Tibial nerve (tissue), 4 donors: ENCODE data around the gene COA1. TPM values are rescaled to one million over a fixed set of nuclear protein-coding genes. Genes with fewer than 3 reads are reported as not detected.
"Not testable (repeated sequence)": the region's sequence is repeated elsewhere in the genome, so short reads cannot be mapped to it uniquely, and the experiment has no call there.

Experiments
- DNase-seq, 2 donors: peaks; one replicate each; pipeline ENCODE4 v3.0.0-alpha.2; 2019; ENCODE audit warnings: low spot score in 2 of 2
- H3K27ac ChIP-seq, 4 donors: fragments of 200-600 bp; sonication (generic) in 3 of 4; one replicate each; pipeline ENCODE4 v1.5.1; 2017 to 2019; ENCODE audit warnings: mild to moderate bottlenecking in 1 of 4
- H3K27me3 ChIP-seq, 2 donors: fragments of 200-600 bp; sonication (generic) in 1 of 2; one replicate each; pipeline versions ENCODE4 v1.5.1 to v1.6.0; 2017 to 2019
- H3K36me3 ChIP-seq, 3 donors: fragments of 200-600 bp; sonication (generic); one replicate each; pipeline ENCODE4 v1.5.1; 2018 to 2019
- H3K4me1 ChIP-seq, 4 donors: fragments of 200-600 bp; sonication (generic) in 3 of 4; one replicate each; pipeline ENCODE4 v1.5.1; 2017 to 2019
- H3K4me3 ChIP-seq, 4 donors: fragments of 200-600 bp; sonication (generic) in 3 of 4; one replicate each; pipeline ENCODE4 v1.5.1; 2017 to 2019; ENCODE audit warnings: mild to moderate bottlenecking in 1 of 4, moderate library complexity in 1 of 4
- H3K9me3 ChIP-seq, 4 donors: fragments of 200-600 bp; sonication (generic) in 3 of 4; one replicate each; pipeline ENCODE4 v1.5.1; 2017 to 2019
- EP300 ChIP-seq, 2 donors: sonication (generic); formaldehyde crosslinking; IDR thresholded peaks; one replicate each; pipeline ENCODE4 v1.6.1; 2017; ENCODE audit warnings: antibody characterized with exemption in 2 of 2, mild to moderate bottlenecking in 1 of 2
- POLR2A ChIP-seq, 2 donors: fragments of 450-650 bp; IDR thresholded peaks; one replicate each; pipeline ENCODE4 v1.6.1; 2017; ENCODE audit warnings: antibody characterized with exemption in 2 of 2, mild to moderate bottlenecking in 2 of 2, moderate library complexity in 2 of 2
- WGBS, 2 donors: methylation state at CpG; one replicate each; pipeline ENCODE4 v1.1.5; 2018; 5-methylcytosine and 5-hydroxymethylcytosine counted together
- total RNA-seq, 4 donors: library from RNA; depleted of rRNA; stranded (reverse); fragments of >200 nt; gene quantifications; one replicate each; pipeline ENCODE4 v1.1.0, GENCODE V29; 2016
- TF ChIP-seq, protein P1 (sequence below), 5 experiments: fragments of 200-600 bp in 3 of 5; fragments of 450-650 bp in 2 of 5; sonication (generic) in 3 of 5; IDR thresholded peaks; one replicate each; pipeline ENCODE4 v1.5.1; 2016 to 2019; ENCODE audit warnings: antibody characterized with exemption in 5 of 5, mild to moderate bottlenecking in 3 of 5, moderate library complexity in 2 of 5

The COA1 gene, protein sequence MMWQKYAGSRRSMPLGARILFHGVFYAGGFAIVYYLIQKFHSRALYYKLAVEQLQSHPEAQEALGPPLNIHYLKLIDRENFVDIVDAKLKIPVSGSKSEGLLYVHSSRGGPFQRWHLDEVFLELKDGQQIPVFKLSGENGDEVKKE
- 10 to 100 TPM; 58.5 to 74.1 (median 64.7) TPM for total RNA-seq

DNA sequence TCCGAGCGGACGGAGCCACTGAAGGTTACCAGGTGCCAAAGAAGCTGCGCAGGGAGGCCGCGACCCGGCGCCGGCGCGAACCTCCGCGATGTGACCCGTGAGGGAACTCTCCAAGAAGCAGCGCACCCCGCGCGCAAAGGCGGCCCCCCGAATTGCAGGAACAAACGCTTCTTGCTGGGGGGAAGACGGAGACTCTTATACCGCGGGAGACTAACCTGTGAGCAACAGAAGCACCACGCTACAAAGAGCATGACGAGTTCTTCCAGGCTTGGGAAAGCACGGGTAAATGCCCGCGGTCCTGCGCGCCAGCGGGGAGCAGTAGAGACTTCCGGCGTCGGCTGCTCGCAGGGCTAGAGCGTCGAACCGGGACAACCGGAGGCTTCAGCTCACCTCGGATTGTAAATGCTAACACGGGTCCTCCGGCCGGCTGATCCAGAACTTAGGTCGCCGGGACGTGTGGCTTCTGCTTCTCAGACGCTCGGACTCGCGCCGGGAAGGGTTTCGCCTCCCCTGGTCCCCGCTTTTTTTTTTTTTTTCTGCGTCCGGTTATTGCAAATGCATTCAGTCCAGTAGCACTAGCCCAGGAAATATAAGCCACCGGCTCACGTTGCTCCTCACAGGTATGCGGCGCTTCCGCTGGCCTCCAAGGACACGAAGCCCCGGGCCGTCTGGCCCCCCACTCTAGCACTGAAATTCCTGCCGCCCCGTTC, at the start of gene COA1:
Gene COA1 (minus strand): TSS at position 310 of the 710 bp plus-strand sequence. CDS start 80,909 bp downstream, outside the sequence.
- H3K36me3 ChIP-seq, result no peaks in the 10 kb centered on the region
- TF ChIP-seq EP300 (IDR thresholded peaks at IDR 0.05) (peak in 1 of 2 donors; percentile 87), POLR2A (IDR thresholded peaks at IDR 0.05) (peak in 1 of 2 donors; percentile 33)
- TF ChIP-seq, protein P1, sequence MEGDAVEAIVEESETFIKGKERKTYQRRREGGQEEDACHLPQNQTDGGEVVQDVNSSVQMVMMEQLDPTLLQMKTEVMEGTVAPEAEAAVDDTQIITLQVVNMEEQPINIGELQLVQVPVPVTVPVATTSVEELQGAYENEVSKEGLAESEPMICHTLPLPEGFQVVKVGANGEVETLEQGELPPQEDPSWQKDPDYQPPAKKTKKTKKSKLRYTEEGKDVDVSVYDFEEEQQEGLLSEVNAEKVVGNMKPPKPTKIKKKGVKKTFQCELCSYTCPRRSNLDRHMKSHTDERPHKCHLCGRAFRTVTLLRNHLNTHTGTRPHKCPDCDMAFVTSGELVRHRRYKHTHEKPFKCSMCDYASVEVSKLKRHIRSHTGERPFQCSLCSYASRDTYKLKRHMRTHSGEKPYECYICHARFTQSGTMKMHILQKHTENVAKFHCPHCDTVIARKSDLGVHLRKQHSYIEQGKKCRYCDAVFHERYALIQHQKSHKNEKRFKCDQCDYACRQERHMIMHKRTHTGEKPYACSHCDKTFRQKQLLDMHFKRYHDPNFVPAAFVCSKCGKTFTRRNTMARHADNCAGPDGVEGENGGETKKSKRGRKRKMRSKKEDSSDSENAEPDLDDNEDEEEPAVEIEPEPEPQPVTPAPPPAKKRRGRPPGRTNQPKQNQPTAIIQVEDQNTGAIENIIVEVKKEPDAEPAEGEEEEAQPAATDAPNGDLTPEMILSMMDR (IDR thresholded peaks at IDR 0.05), result peak in 1 of 5 experiments; percentile 31
- H3K27me3 ChIP-seq, result no peaks in the 10 kb centered on the region
- 0% methylated on average over 54 to 66 of the region's 66 CpGs for WGBS, 2 donors
- H3K4me3 ChIP-seq, result peak within 1 kb of the TSS; percentile 60 to 89 (median 76)
- H3K4me1 ChIP-seq, result peaks cover 0 to 43% (median 13%) of the 10 kb centered on the region in 4 donors
- H3K27ac ChIP-seq, result peak within 1 kb of the TSS; percentile 11 to 83 (median 81)
- DNase-seq, result peak; percentile 57 to 71
- H3K9me3 ChIP-seq, result no peaks in the 10 kb centered on the region

DNA sequence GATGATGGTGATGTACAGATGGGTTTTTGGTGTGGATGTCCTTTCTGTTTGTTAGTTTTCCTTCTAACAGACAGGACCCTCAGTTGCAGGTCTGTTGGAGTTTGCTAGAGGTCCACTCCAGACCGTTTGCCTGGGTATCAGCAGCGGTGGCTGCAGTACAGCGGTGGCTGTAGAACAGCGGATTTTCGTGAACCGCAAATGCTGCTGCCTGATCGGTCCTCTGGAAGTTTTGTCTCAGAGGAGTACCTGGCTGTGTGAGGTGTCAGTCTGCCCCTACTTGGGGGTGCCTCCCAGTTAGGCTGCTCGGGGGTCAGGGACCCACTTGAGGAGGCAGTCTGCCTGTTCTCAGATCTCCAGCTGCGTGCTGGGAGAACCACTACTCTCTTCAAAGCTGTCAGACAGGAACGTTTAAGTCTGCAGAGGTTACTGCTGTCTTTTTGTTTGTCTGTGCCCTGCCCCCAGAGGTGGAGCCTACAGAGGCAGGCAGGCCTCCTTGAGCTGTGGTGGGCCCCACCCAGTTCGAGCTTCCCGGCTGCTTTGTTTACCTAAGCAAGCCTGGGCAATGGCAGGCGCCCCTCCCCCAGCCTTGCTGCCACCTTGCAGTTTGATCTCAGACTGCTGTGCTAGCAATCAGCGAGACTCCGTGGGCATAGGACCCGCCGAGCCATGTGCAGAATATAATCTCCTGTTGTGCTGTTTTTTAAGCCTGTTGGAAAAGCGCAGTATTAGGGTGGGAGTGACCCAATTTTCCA, 49.1 kb upstream of the COA1 start:
- H3K36me3 ChIP-seq, result peaks cover 0 to 25% (median 0%) of the 10 kb centered on the region in 3 donors
- H3K9me3 ChIP-seq, DNase-seq, H3K27ac ChIP-seq, H3K27me3 ChIP-seq, H3K4me1 ChIP-seq, H3K4me3 ChIP-seq: not testable (repeated sequence)
- WGBS, 2 donors, result 92 to 95% methylated on average over 15 of the region's 18 CpGs

DNA sequence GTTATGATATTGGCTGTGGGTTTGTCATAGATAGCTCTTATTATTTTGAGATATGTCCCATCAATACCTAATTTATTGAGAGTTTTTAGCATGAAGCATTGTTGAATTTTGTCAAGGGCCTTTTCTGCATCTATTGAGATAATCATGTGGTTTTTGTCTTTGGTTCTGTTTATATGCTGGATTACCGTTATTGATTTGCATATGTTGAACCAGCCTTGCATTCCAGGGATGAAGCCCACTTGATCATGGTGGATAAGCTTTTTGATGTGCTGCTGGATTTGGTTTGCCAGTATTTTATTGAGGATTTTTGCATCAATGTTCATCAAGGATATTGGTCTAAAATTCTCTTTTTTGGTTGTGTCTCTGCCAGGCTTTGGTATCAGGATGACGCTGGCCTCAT, 45.9 kb upstream of the COA1 start:
- not testable (repeated sequence) for H3K4me1 ChIP-seq, H3K9me3 ChIP-seq, H3K27me3 ChIP-seq, DNase-seq, H3K27ac ChIP-seq, H3K4me3 ChIP-seq
- WGBS, 2 donors, result 92 to 100% methylated on average over 2 of the region's 2 CpGs
- H3K36me3 ChIP-seq, result peaks cover 0 to 46% (median 4%) of the 10 kb centered on the region in 3 donors

DNA sequence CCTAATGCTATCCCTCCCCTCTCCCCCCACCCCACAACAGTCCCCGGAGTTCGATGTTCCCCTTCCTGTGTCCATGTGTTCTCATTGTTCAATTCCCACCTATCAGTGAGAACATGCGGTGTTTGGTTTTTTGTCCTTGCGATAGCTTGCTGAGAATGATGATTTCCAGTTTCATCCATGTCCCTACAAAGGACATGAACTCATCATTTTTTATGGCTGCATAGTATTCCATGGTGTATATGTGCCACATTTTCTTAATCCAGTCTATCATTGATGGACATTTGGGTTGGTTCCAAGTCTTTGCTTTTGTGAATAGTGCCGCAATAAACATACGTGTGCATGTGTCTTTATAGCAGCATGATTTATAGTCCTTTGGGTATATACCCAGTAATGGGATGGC, 43.9 kb upstream of the COA1 start:
- DNase-seq, H3K27ac ChIP-seq, H3K27me3 ChIP-seq, H3K4me3 ChIP-seq, H3K9me3 ChIP-seq, H3K4me1 ChIP-seq: not testable (repeated sequence)
- 97% methylated on average over 6 of the region's 6 CpGs for WGBS, 2 donors
- H3K36me3 ChIP-seq, result peaks cover 0 to 38% (median 4%) of the 10 kb centered on the region in 3 donors

DNA sequence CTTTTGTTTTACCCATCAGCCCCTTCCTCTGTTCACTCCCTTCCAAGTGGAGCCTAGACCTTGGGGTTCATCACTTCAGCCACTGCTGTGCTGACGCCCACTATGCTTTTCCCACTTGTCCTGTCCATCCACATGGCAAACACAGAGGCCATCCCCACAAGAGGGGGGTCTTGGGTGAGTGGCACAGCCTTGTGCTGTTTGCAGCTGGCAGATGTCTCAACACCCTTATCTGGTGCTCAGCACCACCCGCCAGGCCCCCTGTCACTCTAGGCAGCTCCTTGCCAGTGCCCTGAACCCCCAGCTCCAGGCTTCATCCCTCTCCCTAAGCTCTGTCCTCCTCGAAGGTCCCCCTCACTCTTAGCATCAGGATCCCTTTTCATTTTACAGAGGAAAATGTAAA, 42.2 kb upstream of the COA1 start:
- no peak overlapping the region for H3K27ac ChIP-seq
- 78 to 80% methylated on average over 3 of the region's 3 CpGs for WGBS, 2 donors
- no peaks in the 10 kb centered on the region for H3K27me3 ChIP-seq
- peaks cover 0 to 37% (median 4%) of the 10 kb centered on the region in 3 donors for H3K36me3 ChIP-seq
- DNase-seq, result no peak
- TF ChIP-seq, protein P1 (IDR thresholded peaks at IDR 0.05), result no peak
- TF ChIP-seq EP300 (IDR thresholded peaks at IDR 0.05) (no peak), POLR2A (IDR thresholded peaks at IDR 0.05) (no peak)
- no peaks in the 10 kb centered on the region for H3K9me3 ChIP-seq
- H3K4me3 ChIP-seq, result no peak overlapping the region
- H3K4me1 ChIP-seq, result peaks cover 0 to 3% (median 0%) of the 10 kb centered on the region in 4 donors

DNA sequence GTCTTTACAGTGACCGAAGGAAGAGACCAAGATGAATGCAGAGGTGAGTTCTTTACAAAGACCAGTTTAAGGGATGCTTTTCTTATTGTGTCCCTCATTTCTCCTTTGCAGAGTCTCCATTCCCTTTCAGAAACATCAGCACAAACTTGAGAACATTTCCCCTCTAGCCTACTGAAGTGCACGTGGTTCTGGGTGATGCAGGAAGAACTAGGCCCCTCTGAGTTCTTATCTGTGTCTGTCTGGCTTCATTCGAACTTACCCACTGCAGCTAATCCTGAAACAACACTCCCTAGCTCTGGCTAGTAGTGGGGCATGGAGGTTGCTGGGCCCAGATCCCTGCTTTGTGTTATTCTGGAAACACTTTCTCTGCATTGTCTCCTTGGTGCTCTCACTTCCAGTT, 41.8 kb upstream of the COA1 start:
- Histone ChIP-seq H3K4me3 (no peak overlapping the region), H3K27ac (no peak overlapping the region), H3K4me1 (peaks cover 0 to 4% (median 0%) of the 10 kb centered on the region in 4 donors), H3K27me3 (no peaks in the 10 kb centered on the region), H3K36me3 (peaks cover 0 to 37% (median 4%) of the 10 kb centered on the region in 3 donors), H3K9me3 (no peaks in the 10 kb centered on the region)
- WGBS, 2 donors, result 73% methylated on average over 3 of the region's 3 CpGs
- TF ChIP-seq EP300 (IDR thresholded peaks at IDR 0.05), result no peak
- TF ChIP-seq POLR2A (IDR thresholded peaks at IDR 0.05), result no peak
- TF ChIP-seq, protein P1 (IDR thresholded peaks at IDR 0.05), result no peak
- no peak for DNase-seq
